Smooth muscle cell (in vitro differentiated cells): ENCODE results near the gene FBXL5. TPM values are rescaled to one million over a fixed set of nuclear protein-coding genes. Genes with fewer than 3 reads are reported as not detected.

ENCODE experiments used
- DNase-seq: peaks from one replicate; lab custom pipeline; 2025; ENCODE audit not compliant: unreplicated experiment; lab: John Stamatoyannopoulos, UW
- H2AFZ ChIP-seq: fragments of 200-600 bp; sonication (generic); 2 replicates; pipeline ENCODE4 v1.6.0; 2016; ENCODE audit warnings: antibody characterized with exemption, low read depth, mild to moderate bottlenecking
- H3F3A ChIP-seq: fragments of 200-600 bp; sonication (generic); 2 replicates; pipeline ENCODE4 v1.6.0; 2017; ENCODE audit warnings: antibody characterized with exemption, low read depth
- H3K27ac ChIP-seq: fragments of 200-600 bp; sonication (generic); 2 replicates; pipeline ENCODE4 v1.5.1; 2016; ENCODE audit warnings: low read depth, mild to moderate bottlenecking
- H3K27me3 ChIP-seq: fragments of 200-600 bp; sonication (generic); 2 replicates; pipeline ENCODE4 v1.6.1; 2016; ENCODE audit warnings: low read depth, mild to moderate bottlenecking
- H3K36me3 ChIP-seq: fragments of 200-600 bp; sonication (generic); 2 replicates; pipeline ENCODE4 v1.5.1; 2016; ENCODE audit warnings: low read depth
- H3K4me1 ChIP-seq: fragments of 200-600 bp; sonication (generic); 2 replicates; pipeline ENCODE4 v1.5.1; 2016; ENCODE audit warnings: low read depth
- H3K4me2 ChIP-seq: fragments of 200-600 bp; sonication (generic); 2 replicates; pipeline ENCODE4 v1.6.0; 2016; ENCODE audit warnings: mild to moderate bottlenecking
- H3K4me3 ChIP-seq: fragments of 200-600 bp; sonication (generic); 2 replicates; pipeline ENCODE4 v1.5.1; 2016; ENCODE audit warnings: mild to moderate bottlenecking
- H3K79me2 ChIP-seq: fragments of 200-600 bp; sonication (generic); 2 replicates; pipeline ENCODE4 v1.6.0; 2016; ENCODE audit warnings: low read depth, mild to moderate bottlenecking
- H3K9ac ChIP-seq: fragments of 200-600 bp; sonication (generic); 2 replicates; pipeline ENCODE4 v1.6.0; 2016; ENCODE audit warnings: low read depth
- H3K9me3 ChIP-seq: fragments of 200-600 bp; sonication (generic); replicated peaks from 2 replicates; pipeline ENCODE4 v1.5.1; 2016; ENCODE audit warnings: low read depth
- H4K20me1 ChIP-seq: fragments of 200-600 bp; sonication (generic); 2 replicates; pipeline ENCODE4 v1.6.0; 2016; ENCODE audit warnings: low read depth
- whole genome bisulfite sequencing: methylation state at CpG from one replicate; pipeline ENCODE4 v1.1.7; 2016; ENCODE audit warnings: low lambda C conversion rate; 5-methylcytosine and 5-hydroxymethylcytosine counted together
- polyA plus RNA-seq: library from polyadenylated mRNA; unstranded; fragments of >200 nt; fragmentation: Nextera tagmentation; extraction: Ambion mirVana; gene quantifications from 2 replicates; pipeline ENCODE4 v1.2.1, GENCODE V29; 2016
- total RNA-seq: library from RNA; depleted of rRNA; stranded (reverse); fragments of >200 nt; gene quantifications from 2 replicates; pipeline ENCODE4 v1.2.3, GENCODE V29; 2014
- TF ChIP-seq, protein P1 (sequence below): fragments of 200-600 bp; sonication (generic); IDR thresholded peaks from 2 replicates; pipeline ENCODE4 v1.5.1; 2017; ENCODE audit warnings: borderline replicate concordance, mild to moderate bottlenecking, antibody characterized with exemption; ENCODE audit not compliant: insufficient read depth, poor library complexity, severe bottlenecking

Gene FBXL5
- total and polyA plus RNA-seq, 2 experiments from 2014 or later = 47.0 to 94.6 TPM

GRCh38 chr4:15651676-15652075 lies 3.5 kb downstream of the FBXL5 start:
- H3K4me3 ChIP-seq = peak overlapping the region; percentile 70
- no peak overlapping the region for H2AFZ ChIP-seq
- TF ChIP-seq, protein P1, sequence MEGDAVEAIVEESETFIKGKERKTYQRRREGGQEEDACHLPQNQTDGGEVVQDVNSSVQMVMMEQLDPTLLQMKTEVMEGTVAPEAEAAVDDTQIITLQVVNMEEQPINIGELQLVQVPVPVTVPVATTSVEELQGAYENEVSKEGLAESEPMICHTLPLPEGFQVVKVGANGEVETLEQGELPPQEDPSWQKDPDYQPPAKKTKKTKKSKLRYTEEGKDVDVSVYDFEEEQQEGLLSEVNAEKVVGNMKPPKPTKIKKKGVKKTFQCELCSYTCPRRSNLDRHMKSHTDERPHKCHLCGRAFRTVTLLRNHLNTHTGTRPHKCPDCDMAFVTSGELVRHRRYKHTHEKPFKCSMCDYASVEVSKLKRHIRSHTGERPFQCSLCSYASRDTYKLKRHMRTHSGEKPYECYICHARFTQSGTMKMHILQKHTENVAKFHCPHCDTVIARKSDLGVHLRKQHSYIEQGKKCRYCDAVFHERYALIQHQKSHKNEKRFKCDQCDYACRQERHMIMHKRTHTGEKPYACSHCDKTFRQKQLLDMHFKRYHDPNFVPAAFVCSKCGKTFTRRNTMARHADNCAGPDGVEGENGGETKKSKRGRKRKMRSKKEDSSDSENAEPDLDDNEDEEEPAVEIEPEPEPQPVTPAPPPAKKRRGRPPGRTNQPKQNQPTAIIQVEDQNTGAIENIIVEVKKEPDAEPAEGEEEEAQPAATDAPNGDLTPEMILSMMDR = no peak
- peak overlapping the region; percentile 33 for H3K27ac ChIP-seq
- peaks cover 79% of the 10 kb centered on the region for H3K79me2 ChIP-seq
- H3K4me2 ChIP-seq = peak overlapping the region; percentile 90
- peaks cover 74% of the 10 kb centered on the region for H4K20me1 ChIP-seq
- H3F3A ChIP-seq = peaks cover 16% of the 10 kb centered on the region
- WGBS = 30% methylated on average over 2 of the region's 2 CpGs
- H3K27me3 ChIP-seq = no peaks in the 10 kb centered on the region
- no peak overlapping the region for H3K9ac ChIP-seq
- peaks cover 51% of the 10 kb centered on the region for H3K4me1 ChIP-seq
- no peak for DNase-seq
- H3K9me3 ChIP-seq = no peaks in the 10 kb centered on the region
- no peaks in the 10 kb centered on the region for H3K36me3 ChIP-seq

DNA sequence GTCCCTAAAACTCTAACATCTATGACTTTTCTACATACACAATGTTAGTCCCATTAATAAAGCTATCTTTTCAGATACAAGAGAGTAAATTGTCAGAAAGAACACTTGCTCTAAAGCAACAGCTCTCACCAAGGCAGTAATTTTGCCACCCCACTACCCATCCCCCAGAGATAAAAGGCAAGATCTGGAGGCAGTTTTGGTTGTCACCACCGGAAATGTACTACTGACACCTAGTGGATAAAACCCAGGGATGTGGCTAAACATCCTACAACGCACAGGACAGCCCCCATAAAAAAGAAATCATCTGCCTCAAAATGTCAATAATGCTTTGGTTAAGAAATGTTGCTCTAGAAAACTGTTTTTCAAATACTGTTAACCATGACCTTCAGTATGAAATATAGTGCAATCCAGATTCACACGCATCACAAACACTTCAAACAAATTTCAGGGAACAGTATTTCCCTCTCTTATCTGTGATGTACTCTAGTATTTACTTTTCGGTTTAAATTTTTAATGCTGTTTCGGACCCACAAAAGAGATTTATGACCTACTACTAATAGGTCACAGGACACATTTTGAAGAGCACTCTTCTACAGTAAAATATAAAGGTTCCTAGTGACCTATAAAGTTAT lies 5.1 kb downstream of the FBXL5 start:
- H3K4me2 ChIP-seq = peak overlapping the region; percentile 32
- no peaks in the 10 kb centered on the region for H3K27me3 ChIP-seq
- no peaks in the 10 kb centered on the region for H3K36me3 ChIP-seq
- DNase-seq = no peak
- no peak overlapping the region for H2AFZ ChIP-seq
- TF ChIP-seq, protein P1 = peak; percentile 54
- WGBS = 19% methylated on average over 5 of the region's 5 CpGs
- H3K4me1 ChIP-seq = peaks cover 40% of the 10 kb centered on the region
- H3K27ac ChIP-seq = peak overlapping the region; percentile 42
- peak overlapping the region; percentile 10 for H3K4me3 ChIP-seq
- H3K9me3 ChIP-seq = no peaks in the 10 kb centered on the region
- no peak overlapping the region for H3K9ac ChIP-seq
- H4K20me1 ChIP-seq = peaks cover 90% of the 10 kb centered on the region
- peaks cover 95% of the 10 kb centered on the region for H3K79me2 ChIP-seq
- peaks cover 3% of the 10 kb centered on the region for H3F3A ChIP-seq

DNA sequence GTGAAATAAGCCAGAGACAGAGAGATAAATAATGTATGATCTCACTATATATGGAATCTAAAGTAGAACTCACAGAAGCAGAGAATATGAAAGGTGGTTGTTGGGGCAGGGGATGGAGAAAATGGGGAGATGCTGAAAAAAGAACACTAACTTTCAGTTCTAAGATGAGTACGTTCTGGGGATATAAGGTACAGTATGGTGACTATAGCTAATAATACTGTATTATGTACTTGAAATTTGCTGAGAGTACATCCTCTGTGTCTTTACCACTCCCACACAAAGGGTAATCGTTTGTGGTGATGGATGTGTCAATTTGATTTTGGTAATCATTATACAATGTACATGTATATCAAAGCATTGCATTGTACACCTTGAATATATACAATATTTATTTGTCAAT lies 6.6 kb downstream of the FBXL5 start:
- H3K4me3 ChIP-seq = no peak overlapping the region
- no peak overlapping the region for H2AFZ ChIP-seq
- H3K4me2 ChIP-seq = no peak overlapping the region
- WGBS = 86% methylated on average over 2 of the region's 2 CpGs
- H4K20me1 ChIP-seq = peaks cover 100% of the 10 kb centered on the region
- H3K27ac ChIP-seq = no peak overlapping the region
- peaks cover 100% of the 10 kb centered on the region for H3K79me2 ChIP-seq
- H3K9ac ChIP-seq = no peak overlapping the region
- H3F3A ChIP-seq = peaks cover 3% of the 10 kb centered on the region
- peaks cover 37% of the 10 kb centered on the region for H3K4me1 ChIP-seq
- no peaks in the 10 kb centered on the region for H3K9me3 ChIP-seq
- no peak for DNase-seq
- no peaks in the 10 kb centered on the region for H3K36me3 ChIP-seq
- TF ChIP-seq, protein P1 = no peak
- H3K27me3 ChIP-seq = no peaks in the 10 kb centered on the region

GRCh38 chr4:15638418-15638817 lies 16.7 kb downstream of the FBXL5 start:
- WGBS = 94% methylated on average over 6 of the region's 6 CpGs
- H3K4me3 ChIP-seq = no peak overlapping the region
- no peak overlapping the region for H3K4me2 ChIP-seq
- H3K36me3 ChIP-seq = peaks cover 14% of the 10 kb centered on the region
- peaks cover 56% of the 10 kb centered on the region for H4K20me1 ChIP-seq
- H3F3A ChIP-seq = no peaks in the 10 kb centered on the region
- H3K4me1 ChIP-seq = no peaks in the 10 kb centered on the region
- H3K9me3 ChIP-seq = no peaks in the 10 kb centered on the region
- H3K9ac ChIP-seq = no peak overlapping the region
- DNase-seq = no peak
- TF ChIP-seq, protein P1 = no peak
- H3K79me2 ChIP-seq = peaks cover 57% of the 10 kb centered on the region
- no peaks in the 10 kb centered on the region for H3K27me3 ChIP-seq
- H2AFZ ChIP-seq = no peak overlapping the region
- H3K27ac ChIP-seq = no peak overlapping the region
